Esophagus squamous epithelium (tissue), 4 donors: ENCODE measurements around the gene PAF1.
A peak's percentile ranks its signal among the peaks of the same experiment; 100 is the strongest.

ENCODE experiments used
- CTCF ChIP-seq, 6 experiments: fragments of 450-650 bp in 4 of 6; fragments of 200-600 bp in 2 of 6; sonication (generic) in 2 of 6; IDR thresholded peaks; one replicate each; pipeline ENCODE4 v1.5.1; 2016 to 2019; ENCODE audit warnings: antibody characterized with exemption in 6 of 6, mild to moderate bottlenecking in 4 of 6, moderate library complexity in 4 of 6
- POLR2A ChIP-seq, 4 donors: fragments of 450-650 bp; IDR thresholded peaks; one replicate each; pipeline ENCODE4 v1.6.1; 2017; ENCODE audit warnings: antibody characterized with exemption in 4 of 4, mild to moderate bottlenecking in 4 of 4, moderate library complexity in 3 of 4

DNA sequence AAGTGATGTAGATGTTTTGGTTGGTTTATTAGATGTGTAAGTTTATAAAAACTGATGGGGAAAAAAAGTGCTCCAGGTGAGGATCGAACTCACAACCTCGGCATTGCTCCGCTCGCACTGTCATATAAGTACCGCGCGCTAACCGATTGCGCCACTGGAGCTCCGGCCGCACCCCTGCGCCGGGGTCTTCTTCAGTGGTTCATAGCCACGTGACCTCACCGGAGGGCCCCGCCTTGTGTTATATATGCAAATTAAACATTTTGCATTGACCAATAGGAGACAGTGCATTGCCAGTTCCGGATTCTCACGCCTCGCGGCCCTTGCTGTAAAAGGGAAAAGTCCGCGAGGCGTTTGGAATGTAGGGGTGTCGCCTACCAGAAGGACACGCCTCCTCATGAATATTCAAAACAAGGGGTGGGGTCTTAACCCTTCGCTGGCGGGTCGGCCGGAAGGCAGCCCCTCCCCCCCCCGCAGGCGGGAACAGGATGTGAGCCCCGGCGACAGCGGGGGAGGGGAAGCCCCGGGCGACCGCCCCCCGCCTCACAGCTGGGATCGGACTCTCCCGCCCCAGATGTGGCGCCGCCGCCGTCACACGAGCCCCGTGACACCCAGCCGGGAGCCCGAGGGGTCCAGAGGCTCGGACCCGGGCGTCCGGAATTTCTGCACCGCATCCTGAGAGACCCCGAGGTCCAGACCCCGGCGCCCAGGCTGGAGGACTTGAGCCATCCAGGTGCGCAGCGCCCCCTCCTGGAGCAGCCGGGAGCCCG is 21.4 kb upstream of the PAF1 start, which contains the start of gene PLEKHG2:
- peak; percentile 75 to 94 (median 90) for TF ChIP-seq CTCF (IDR thresholded peaks at IDR 0.05)
- peak in 3 of 4 donors; percentile 56 to 97 (median 78) for TF ChIP-seq POLR2A (IDR thresholded peaks at IDR 0.05)
